Naive B cell (primary cell): ENCODE data around the gene TKT. TPM values are rescaled to one million over a fixed set of nuclear protein-coding genes. Genes with fewer than 3 reads are reported as not detected.

ENCODE experiments used
- ATAC-seq, 2 donors: fragments of 150-1000 bp; cut with Tn5 transposase; 2 replicates each; pipeline ENCODE4 v1.10.0; 2021; ENCODE audit warnings: low read depth in 2 of 2, mild to moderate bottlenecking in 2 of 2, moderate library complexity in 2 of 2
- DNase-seq: peaks from one replicate; pipeline ENCODE4 v3.0.0; 2022
- H3K27ac Mint-ChIP-seq, 6 donors: one replicate each; pipeline ENCODE4 v1.8.0; 2020 to 2022; ENCODE audit warnings: mild to moderate bottlenecking in 6 of 6, mixed read lengths in 6 of 6, moderate library complexity in 5 of 6, inconsistent platforms in 2 of 6
- H3K27me3 Mint-ChIP-seq, 3 donors: one replicate each; pipeline ENCODE4 v1.8.0; 2021 to 2022; ENCODE audit warnings: mixed read lengths in 3 of 3, mild to moderate bottlenecking in 1 of 3
- H3K36me3 Mint-ChIP-seq, 2 donors: one replicate each; pipeline ENCODE4 v1.8.0; 2020 to 2022; ENCODE audit warnings: mixed read lengths in 2 of 2, inconsistent platforms in 1 of 2, mild to moderate bottlenecking in 1 of 2
- H3K4me1 Mint-ChIP-seq, 3 donors: one replicate each; pipeline ENCODE4 v1.8.0; 2020 to 2022; ENCODE audit warnings: mixed read lengths in 3 of 3, inconsistent platforms in 1 of 3, mild to moderate bottlenecking in 1 of 3, moderate library complexity in 1 of 3
- H3K4me3 Mint-ChIP-seq, 8 donors: one replicate each; pipeline ENCODE4 v1.8.0; 2020 to 2022; ENCODE audit warnings: mild to moderate bottlenecking in 8 of 8, mixed read lengths in 8 of 8, moderate library complexity in 8 of 8, inconsistent platforms in 2 of 8
- H3K9me3 Mint-ChIP-seq, 7 donors: one replicate each; pipeline ENCODE4 v1.8.0; 2020 to 2022; ENCODE audit warnings: mixed read lengths in 7 of 7, mild to moderate bottlenecking in 5 of 7, inconsistent platforms in 2 of 7, moderate library complexity in 1 of 7
- polyA plus RNA-seq, 6 donors: library from polyadenylated mRNA; unstranded; fragments of 300-500 nt; fragmentation: Illumina TruSeq; gene quantifications; one replicate each; pipeline ENCODE4 v1.2.3, GENCODE V29; 2021; ENCODE audit warnings: low read depth in 6 of 6

TKT gene
- polyA plus RNA-seq, 6 donors from 2014 or later, result 33.0 to 52.9 (median 45.9) TPM

- Mint-ChIP-seq H3K27ac (peak overlapping the region in 2 of 6 donors; percentile 67 to 73), H3K9me3 (no peaks in the 10 kb centered on the region), H3K4me3 (no peak overlapping the region), H3K4me1 (peaks cover 4 to 5% (median 5%) of the 10 kb centered on the region in 3 donors), H3K27me3 (no peaks in the 10 kb centered on the region), H3K36me3 (peaks cover 11% of the 10 kb centered on the region in 2 donors)
- DNase-seq (no peak), ATAC-seq (no peak)
Measured at GRCh38 chr3:53223541-53223966, 32.3 kb downstream of the TKT start.

- DNase-seq (no peak), ATAC-seq (no peak)
- Mint-ChIP-seq H3K36me3 (peaks cover 11% of the 10 kb centered on the region in 2 donors), H3K27me3 (no peaks in the 10 kb centered on the region), H3K9me3 (no peaks in the 10 kb centered on the region), H3K4me1 (peaks cover 5 to 11% (median 9%) of the 10 kb centered on the region in 3 donors), H3K27ac (no peak overlapping the region), H3K4me3 (peak overlapping the region in 1 of 8 donors; percentile 54)
Measured at GRCh38 chr3:53223025-53223424, 32.8 kb downstream of the TKT start.

GRCh38 chr3:53222183-53222901, 33.5 kb downstream of the TKT start:
- H3K9me3 Mint-ChIP-seq, result no peaks in the 10 kb centered on the region
- DNase-seq, result no peak
- no peak for ATAC-seq
- no peaks in the 10 kb centered on the region for H3K27me3 Mint-ChIP-seq
- peak overlapping the region in 1 of 6 donors; percentile 62 for H3K27ac Mint-ChIP-seq
- H3K4me1 Mint-ChIP-seq, result peaks cover 5 to 17% (median 10%) of the 10 kb centered on the region in 3 donors
- no peak overlapping the region for H3K4me3 Mint-ChIP-seq
- peaks cover 7 to 8% of the 10 kb centered on the region in 2 donors for H3K36me3 Mint-ChIP-seq

GRCh38 chr3:53221827-53222182, 34.0 kb downstream of the TKT start:
- H3K4me3 Mint-ChIP-seq, result peak overlapping the region in 1 of 8 donors; percentile 21
- H3K9me3 Mint-ChIP-seq, result no peaks in the 10 kb centered on the region
- no peak for DNase-seq
- H3K36me3 Mint-ChIP-seq, result peaks cover 3 to 6% of the 10 kb centered on the region in 2 donors
- H3K27me3 Mint-ChIP-seq, result no peaks in the 10 kb centered on the region
- ATAC-seq, result no peak
- peak overlapping the region in 3 of 6 donors; percentile 13 to 63 (median 34) for H3K27ac Mint-ChIP-seq
- H3K4me1 Mint-ChIP-seq, result peaks cover 5 to 17% (median 10%) of the 10 kb centered on the region in 3 donors

GRCh38 chr3:53221345-53221744, 34.5 kb downstream of the TKT start:
- Mint-ChIP-seq H3K27ac (peak overlapping the region in 2 of 6 donors; percentile 13 to 63), H3K27me3 (no peaks in the 10 kb centered on the region), H3K4me1 (peaks cover 5 to 17% (median 10%) of the 10 kb centered on the region in 3 donors), H3K4me3 (no peak overlapping the region), H3K36me3 (peaks cover 0 to 6% of the 10 kb centered on the region in 2 donors), H3K9me3 (peaks cover 0 to 2% (median 0%) of the 10 kb centered on the region in 7 donors)
- ATAC-seq (no peak), DNase-seq (no peak)

- H3K4me1 Mint-ChIP-seq, result peaks cover 5 to 17% (median 10%) of the 10 kb centered on the region in 3 donors
- peaks cover 0 to 2% (median 0%) of the 10 kb centered on the region in 7 donors for H3K9me3 Mint-ChIP-seq
- ATAC-seq (peak; percentile 82 to 95), DNase-seq (peak; percentile 44)
- H3K27ac Mint-ChIP-seq, result peak overlapping the region in 2 of 6 donors; percentile 7 to 52
- H3K27me3 Mint-ChIP-seq, result no peaks in the 10 kb centered on the region
- H3K36me3 Mint-ChIP-seq, result no peaks in the 10 kb centered on the region
- H3K4me3 Mint-ChIP-seq, result peak overlapping the region in 1 of 8 donors; percentile 29
Measured at GRCh38 chr3:53219895-53220483, 35.8 kb downstream of the TKT start.

- peak overlapping the region in 3 of 8 donors; percentile 0 to 53 (median 45) for H3K4me3 Mint-ChIP-seq
- ATAC-seq, result peak in 1 of 2 donors; percentile 83
Measured at GRCh38 chr3:53218131-53218530, 37.7 kb downstream of the TKT start.

GRCh38 chr3:53217175-53217574, 38.6 kb downstream of the TKT start:
- peaks cover 0 to 2% (median 0%) of the 10 kb centered on the region in 7 donors for H3K9me3 Mint-ChIP-seq
- DNase-seq, result no peak
- H3K4me1 Mint-ChIP-seq, result peaks cover 5 to 17% (median 10%) of the 10 kb centered on the region in 3 donors
- H3K36me3 Mint-ChIP-seq, result no peaks in the 10 kb centered on the region
- no peak overlapping the region for H3K27ac Mint-ChIP-seq
- no peaks in the 10 kb centered on the region for H3K27me3 Mint-ChIP-seq
- no peak overlapping the region for H3K4me3 Mint-ChIP-seq
- ATAC-seq, result no peak

More at GRCh38 chr3:53218131-53218530, 37.7 kb downstream of the TKT start:
- DNase-seq, result peak; percentile 43
- Mint-ChIP-seq H3K36me3 (no peaks in the 10 kb centered on the region), H3K9me3 (peaks cover 0 to 2% (median 0%) of the 10 kb centered on the region in 7 donors), H3K27me3 (no peaks in the 10 kb centered on the region), H3K4me1 (peaks cover 5 to 17% (median 10%) of the 10 kb centered on the region in 3 donors), H3K27ac (peak overlapping the region in 3 of 6 donors; percentile 26 to 80 (median 46))

GRCh38 chr3:53216723-53217122, 39.1 kb downstream of the TKT start:
- Mint-ChIP-seq H3K4me3 (no peak overlapping the region), H3K27me3 (no peaks in the 10 kb centered on the region), H3K9me3 (peaks cover 0 to 2% (median 0%) of the 10 kb centered on the region in 7 donors), H3K4me1 (peaks cover 5 to 17% (median 10%) of the 10 kb centered on the region in 3 donors), H3K36me3 (no peaks in the 10 kb centered on the region), H3K27ac (no peak overlapping the region)
- ATAC-seq (no peak), DNase-seq (no peak)

- H3K27me3 Mint-ChIP-seq, result no peaks in the 10 kb centered on the region
Measured at GRCh38 chr3:53215816-53216215, 40.0 kb downstream of the TKT start.

GRCh38 chr3:53213276-53213675, 42.5 kb downstream of the TKT start:
- ATAC-seq, result no peak
- Mint-ChIP-seq H3K4me1 (peaks cover 0 to 9% (median 4%) of the 10 kb centered on the region in 3 donors), H3K4me3 (no peak overlapping the region), H3K9me3 (peaks cover 0 to 10% (median 8%) of the 10 kb centered on the region in 7 donors), H3K27me3 (no peaks in the 10 kb centered on the region), H3K27ac (no peak overlapping the region), H3K36me3 (peaks cover 0 to 8% of the 10 kb centered on the region in 2 donors)
- no peak for DNase-seq

More at GRCh38 chr3:53215816-53216215, 40.0 kb downstream of the TKT start:
- no peaks in the 10 kb centered on the region for H3K36me3 Mint-ChIP-seq
- H3K4me1 Mint-ChIP-seq, result peaks cover 5 to 17% (median 10%) of the 10 kb centered on the region in 3 donors
- ATAC-seq (no peak), DNase-seq (no peak)
- no peak overlapping the region for H3K4me3 Mint-ChIP-seq
- peak overlapping the region in 1 of 6 donors; percentile 54 for H3K27ac Mint-ChIP-seq
- H3K9me3 Mint-ChIP-seq, result peaks cover 0 to 2% (median 0%) of the 10 kb centered on the region in 7 donors

GRCh38 chr3:53211706-53212702, 43.8 kb downstream of the TKT start:
- no peak for ATAC-seq
- no peak for DNase-seq
- H3K4me1 Mint-ChIP-seq, result no peaks in the 10 kb centered on the region
- H3K27me3 Mint-ChIP-seq, result no peaks in the 10 kb centered on the region
- no peak overlapping the region for H3K4me3 Mint-ChIP-seq
- H3K36me3 Mint-ChIP-seq, result peaks cover 0 to 9% of the 10 kb centered on the region in 2 donors
- H3K27ac Mint-ChIP-seq, result peak overlapping the region in 2 of 6 donors; percentile 49 to 86
- peaks cover 0 to 19% (median 10%) of the 10 kb centered on the region in 7 donors for H3K9me3 Mint-ChIP-seq
